Osteocyte (in vitro differentiated cells): ENCODE measurements around the gene AFF1. TPM values are rescaled to one million over a fixed set of nuclear protein-coding genes. Genes with fewer than 3 reads are reported as not detected.

Experiments used
- DNase-seq: peaks from one replicate; pipeline ENCODE4 v3.0.0; 2021; ENCODE audit warnings: mixed read lengths; ENCODE audit not compliant: unreplicated experiment; ENCODE audit errors: extremely low spot score
- H3K27ac Mint-ChIP-seq: one replicate; pipeline ENCODE4 v1.8.0; 2021; ENCODE audit warnings: mild to moderate bottlenecking, mixed read lengths; ENCODE audit not compliant: unreplicated experiment
- H3K27me3 Mint-ChIP-seq: one replicate; pipeline ENCODE4 v1.8.0; 2021; ENCODE audit warnings: mixed read lengths; ENCODE audit not compliant: unreplicated experiment
- H3K36me3 Mint-ChIP-seq: one replicate; pipeline ENCODE4 v1.8.0; 2021; ENCODE audit warnings: mixed read lengths; ENCODE audit not compliant: unreplicated experiment
- H3K4me1 Mint-ChIP-seq: one replicate; pipeline ENCODE4 v1.8.0; 2021; ENCODE audit warnings: mixed read lengths; ENCODE audit not compliant: unreplicated experiment
- H3K4me3 Mint-ChIP-seq: one replicate; pipeline ENCODE4 v1.8.0; 2021; ENCODE audit warnings: mild to moderate bottlenecking, moderate library complexity, mixed read lengths; ENCODE audit not compliant: unreplicated experiment
- H3K9me3 Mint-ChIP-seq: one replicate; pipeline ENCODE4 v1.8.0; 2021; ENCODE audit warnings: mixed read lengths; ENCODE audit not compliant: unreplicated experiment
- total RNA-seq: library from RNA; stranded (reverse); gene quantifications from 2 replicates; pipeline ENCODE4 v1.2.1, GENCODE V29; 2021
- TF ChIP-seq, protein P1 (sequence below): fragments of 200-600 bp; sonication (generic); IDR thresholded peaks from 2 replicates; pipeline ENCODE4 v1.5.0; 2021; ENCODE audit warnings: antibody characterized with exemption, mild to moderate bottlenecking, moderate library complexity

Gene AFF1
- total RNA-seq, 1 donor from 2014 or later, result 39.3 TPM

DNA sequence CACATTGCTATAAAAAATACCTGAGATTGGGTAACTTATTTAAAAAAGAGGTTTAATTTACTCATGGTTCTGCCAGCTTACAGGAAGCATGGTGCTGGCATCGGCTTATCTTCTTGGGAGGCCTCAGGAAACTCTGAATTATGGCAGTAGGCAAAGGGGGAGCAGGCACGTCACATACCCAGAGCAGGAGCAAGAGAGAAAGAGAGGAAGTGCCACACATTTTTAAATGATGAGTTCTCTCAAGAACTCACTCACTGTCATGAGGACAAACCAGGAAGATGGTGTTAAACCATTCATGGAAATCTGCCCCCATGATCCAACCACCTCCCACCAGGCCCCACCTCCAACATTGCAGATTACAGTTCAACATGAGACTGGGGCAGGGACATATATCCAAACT, 10.0 kb upstream of the AFF1 start:
- no peaks in the 10 kb centered on the region for H3K36me3 Mint-ChIP-seq
- H3K27ac Mint-ChIP-seq, result peak overlapping the region; percentile 3
- no peak overlapping the region for H3K4me3 Mint-ChIP-seq
- no peaks in the 10 kb centered on the region for H3K9me3 Mint-ChIP-seq
- H3K27me3 Mint-ChIP-seq, result no peaks in the 10 kb centered on the region
- TF ChIP-seq, protein P1, sequence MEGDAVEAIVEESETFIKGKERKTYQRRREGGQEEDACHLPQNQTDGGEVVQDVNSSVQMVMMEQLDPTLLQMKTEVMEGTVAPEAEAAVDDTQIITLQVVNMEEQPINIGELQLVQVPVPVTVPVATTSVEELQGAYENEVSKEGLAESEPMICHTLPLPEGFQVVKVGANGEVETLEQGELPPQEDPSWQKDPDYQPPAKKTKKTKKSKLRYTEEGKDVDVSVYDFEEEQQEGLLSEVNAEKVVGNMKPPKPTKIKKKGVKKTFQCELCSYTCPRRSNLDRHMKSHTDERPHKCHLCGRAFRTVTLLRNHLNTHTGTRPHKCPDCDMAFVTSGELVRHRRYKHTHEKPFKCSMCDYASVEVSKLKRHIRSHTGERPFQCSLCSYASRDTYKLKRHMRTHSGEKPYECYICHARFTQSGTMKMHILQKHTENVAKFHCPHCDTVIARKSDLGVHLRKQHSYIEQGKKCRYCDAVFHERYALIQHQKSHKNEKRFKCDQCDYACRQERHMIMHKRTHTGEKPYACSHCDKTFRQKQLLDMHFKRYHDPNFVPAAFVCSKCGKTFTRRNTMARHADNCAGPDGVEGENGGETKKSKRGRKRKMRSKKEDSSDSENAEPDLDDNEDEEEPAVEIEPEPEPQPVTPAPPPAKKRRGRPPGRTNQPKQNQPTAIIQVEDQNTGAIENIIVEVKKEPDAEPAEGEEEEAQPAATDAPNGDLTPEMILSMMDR, result no peak
- no peak for DNase-seq
- peaks cover 22% of the 10 kb centered on the region for H3K4me1 Mint-ChIP-seq

DNA sequence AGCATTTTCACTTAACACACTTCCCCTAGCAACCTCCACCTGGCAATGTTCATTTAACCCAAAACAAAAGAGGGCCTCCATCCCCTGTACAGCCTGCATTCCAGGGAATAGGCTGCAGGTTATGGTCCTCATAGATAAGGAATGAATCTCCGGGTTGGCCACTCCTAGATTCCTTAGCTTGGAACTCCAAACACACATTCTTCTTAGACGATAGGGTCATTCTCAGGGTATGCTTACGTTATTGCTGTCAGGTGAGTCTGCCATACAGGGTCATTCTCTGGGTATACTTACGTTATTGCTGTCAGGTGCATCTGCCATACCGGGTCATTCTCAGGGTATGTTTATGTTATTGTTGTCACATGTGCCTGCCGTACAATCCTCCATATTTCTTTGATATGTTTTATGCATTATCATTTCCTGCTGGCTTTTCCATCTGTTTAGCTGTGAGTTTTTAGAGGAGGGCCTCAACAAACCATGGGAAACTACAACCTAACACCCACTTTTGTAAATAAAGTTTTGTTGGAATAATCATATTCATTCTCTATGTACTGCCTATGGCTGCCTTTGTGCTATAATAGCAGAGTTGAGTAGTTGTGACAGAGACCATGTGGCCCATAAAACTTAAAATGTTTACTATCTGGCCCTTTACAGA, 8.2 kb upstream of the AFF1 start:
- H3K27ac Mint-ChIP-seq, result no peak overlapping the region
- no peaks in the 10 kb centered on the region for H3K9me3 Mint-ChIP-seq
- no peak for DNase-seq
- TF ChIP-seq, protein P1, result no peak
- no peaks in the 10 kb centered on the region for H3K27me3 Mint-ChIP-seq
- no peaks in the 10 kb centered on the region for H3K36me3 Mint-ChIP-seq
- H3K4me3 Mint-ChIP-seq, result no peak overlapping the region
- H3K4me1 Mint-ChIP-seq, result peaks cover 18% of the 10 kb centered on the region

DNA sequence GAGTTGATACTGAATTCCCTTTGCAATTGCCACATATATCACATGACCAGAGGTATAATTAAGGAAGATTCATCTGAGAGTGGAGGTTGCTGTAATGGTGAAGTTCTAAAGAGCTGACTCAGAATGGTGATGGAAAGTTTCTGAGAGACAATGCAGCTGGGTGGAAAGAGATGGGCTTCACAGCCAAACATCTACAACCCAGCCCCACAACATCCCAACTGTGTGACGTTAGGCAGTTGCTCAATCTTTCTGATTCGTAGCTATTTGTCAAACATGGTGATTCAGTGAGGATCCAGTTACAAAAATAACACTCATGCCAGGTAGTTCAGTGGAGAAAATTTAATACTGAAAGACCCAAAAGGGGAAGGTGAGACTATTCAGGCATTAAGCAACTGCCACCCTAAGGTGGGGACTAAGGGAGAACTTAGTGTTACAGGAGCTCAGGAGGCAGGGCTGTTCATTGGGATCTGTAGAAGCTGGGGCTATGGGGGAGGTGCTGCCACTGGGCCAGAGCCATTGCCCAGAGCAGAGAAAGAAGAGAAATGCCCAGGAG, 6.9 kb upstream of the AFF1 start:
- DNase-seq, result no peak
- no peaks in the 10 kb centered on the region for H3K9me3 Mint-ChIP-seq
- H3K36me3 Mint-ChIP-seq, result no peaks in the 10 kb centered on the region
- H3K27me3 Mint-ChIP-seq, result no peaks in the 10 kb centered on the region
- H3K27ac Mint-ChIP-seq, result peak overlapping the region; percentile 65
- H3K4me1 Mint-ChIP-seq, result peaks cover 14% of the 10 kb centered on the region
- no peak overlapping the region for H3K4me3 Mint-ChIP-seq
- TF ChIP-seq, protein P1, result no peak

DNA sequence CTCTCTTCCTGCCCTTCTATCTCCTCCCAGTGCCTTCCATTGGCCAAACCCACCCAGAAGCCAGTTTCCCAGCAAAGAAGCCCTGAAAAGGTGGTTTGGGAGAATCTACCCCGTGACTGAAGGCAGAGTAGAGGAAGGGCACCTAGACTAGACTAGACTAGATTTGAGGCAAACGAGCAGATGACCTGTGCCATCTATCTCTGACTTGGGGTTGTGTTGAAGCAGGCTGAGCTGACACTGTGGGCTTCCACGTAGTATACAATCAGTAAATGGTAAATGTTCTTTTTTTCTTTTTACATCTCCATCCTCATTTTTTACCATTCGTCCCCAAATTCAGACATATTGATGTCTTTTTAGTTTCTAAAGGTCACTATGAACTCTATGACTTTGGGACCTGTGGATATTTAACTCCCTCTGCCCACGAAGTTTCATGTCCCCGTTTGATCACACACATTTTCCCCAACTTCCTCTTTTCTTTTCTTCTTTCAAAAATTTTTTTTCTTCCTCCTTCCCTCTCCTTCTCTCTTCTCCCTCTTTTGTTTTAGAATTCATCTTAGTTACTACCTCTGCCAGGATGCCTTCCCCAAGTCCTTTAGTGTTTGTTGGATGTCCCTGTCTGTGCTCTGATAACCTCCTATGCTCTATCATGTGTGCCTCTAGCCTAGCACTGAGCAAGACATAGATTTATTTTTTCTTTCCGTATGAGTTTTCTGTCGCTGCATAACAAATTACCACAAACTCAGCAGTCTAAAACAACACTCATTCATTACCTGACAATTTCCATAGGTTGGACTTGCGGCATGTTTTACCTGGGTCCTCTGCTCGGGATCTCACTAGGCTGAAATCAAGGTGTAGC, 6.2 kb upstream of the AFF1 start:
- no peak for DNase-seq
- TF ChIP-seq, protein P1, result no peak
- Mint-ChIP-seq H3K27ac (no peak overlapping the region), H3K36me3 (no peaks in the 10 kb centered on the region), H3K4me3 (no peak overlapping the region), H3K27me3 (no peaks in the 10 kb centered on the region), H3K4me1 (peaks cover 15% of the 10 kb centered on the region), H3K9me3 (no peaks in the 10 kb centered on the region)

DNA sequence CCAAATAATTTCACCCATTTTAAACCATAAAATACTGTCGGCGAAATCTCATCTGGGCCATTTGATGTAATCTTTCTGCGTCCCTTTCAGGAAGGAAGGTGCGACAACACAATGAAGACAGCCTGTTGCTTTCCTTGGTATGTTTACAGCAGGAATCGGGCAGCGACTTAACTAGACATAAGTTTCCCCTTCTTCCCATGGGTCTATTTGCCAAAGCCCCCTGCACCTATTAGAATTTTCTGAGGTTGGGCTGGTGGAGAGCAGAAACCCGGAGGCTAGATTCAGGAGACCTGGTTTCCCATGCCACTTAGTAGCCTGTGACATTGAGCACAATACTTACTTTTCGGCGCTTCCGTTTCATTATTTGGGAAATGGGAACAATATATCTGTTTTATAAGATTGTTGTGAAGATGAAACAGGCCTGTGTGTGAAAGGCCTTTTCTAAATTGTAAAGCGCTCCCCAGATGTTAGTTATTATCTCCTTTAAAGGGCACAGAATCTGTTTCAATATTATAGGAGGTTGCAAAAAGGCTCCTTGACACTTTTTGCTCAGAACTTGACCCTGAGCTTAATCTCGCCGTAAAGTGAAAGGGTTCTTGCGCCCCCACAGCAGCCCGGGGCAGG, 552 bp upstream of the AFF1 start:
- H3K4me3 Mint-ChIP-seq, result peak overlapping the region; percentile 83
- no peaks in the 10 kb centered on the region for H3K36me3 Mint-ChIP-seq
- no peaks in the 10 kb centered on the region for H3K9me3 Mint-ChIP-seq
- TF ChIP-seq, protein P1, result no peak
- H3K27ac Mint-ChIP-seq, result peak overlapping the region; percentile 93
- no peaks in the 10 kb centered on the region for H3K27me3 Mint-ChIP-seq
- peaks cover 31% of the 10 kb centered on the region for H3K4me1 Mint-ChIP-seq
- no peak for DNase-seq
